Measurements from ENCODE around the gene HIVEP3.
A peak's percentile ranks its signal among the peaks of the same experiment; 100 is the strongest.

The HIVEP3 gene

DNA sequence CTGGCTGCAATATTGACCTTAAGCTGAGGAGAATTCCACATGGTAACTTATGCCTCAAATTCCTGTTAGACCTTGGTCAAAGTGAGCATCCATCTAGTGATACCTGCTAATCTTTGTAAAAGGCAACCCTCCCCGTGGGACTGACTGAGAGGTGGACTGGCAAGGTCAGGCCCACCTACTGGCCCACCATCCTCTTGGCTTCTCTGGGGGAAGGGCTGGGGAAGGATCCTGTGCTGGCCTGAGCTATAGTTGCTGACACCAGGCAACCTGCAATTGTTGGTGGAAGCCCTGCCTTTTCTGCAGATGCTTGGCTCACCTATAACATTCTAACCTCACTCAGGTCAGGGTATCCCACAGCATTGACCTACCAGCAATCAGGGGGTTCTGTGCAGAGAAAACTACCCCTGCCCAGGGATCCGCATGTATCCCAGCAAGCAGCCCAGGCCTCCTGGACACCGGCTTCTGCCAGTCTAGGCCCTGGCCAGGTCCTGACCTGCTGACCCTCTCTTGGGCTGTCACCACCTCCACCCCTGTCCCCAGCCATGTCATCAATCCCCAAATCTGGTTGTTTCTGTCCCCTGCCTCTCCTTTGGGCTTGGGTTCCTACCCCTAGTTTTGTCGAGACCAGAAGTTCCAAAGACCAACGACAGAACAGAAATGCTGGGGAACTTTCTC is 326.1 kb downstream of the HIVEP3 start:
- no peak for DNase-seq

DNA sequence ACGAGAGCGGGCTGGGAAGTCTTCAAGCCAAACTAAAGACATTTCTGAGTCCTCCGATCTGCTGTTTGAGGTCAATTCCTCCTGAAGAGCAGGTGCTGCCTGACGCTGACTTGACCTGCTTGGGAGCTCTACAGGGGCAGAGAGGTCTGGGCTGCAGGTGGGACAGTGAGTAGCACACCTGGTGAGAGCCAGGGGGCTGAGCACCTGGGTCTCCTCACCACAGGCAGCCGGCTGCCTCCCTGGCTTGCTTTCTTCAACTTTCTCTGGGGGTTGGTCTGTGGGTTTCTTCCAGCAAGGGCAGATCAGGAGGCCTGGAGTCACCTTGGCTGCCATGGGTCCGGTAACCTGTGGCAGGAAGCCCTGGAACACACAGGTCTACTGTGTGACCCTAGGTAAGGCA is 326.8 kb downstream of the HIVEP3 start:
- DNase-seq: no peak

DNA sequence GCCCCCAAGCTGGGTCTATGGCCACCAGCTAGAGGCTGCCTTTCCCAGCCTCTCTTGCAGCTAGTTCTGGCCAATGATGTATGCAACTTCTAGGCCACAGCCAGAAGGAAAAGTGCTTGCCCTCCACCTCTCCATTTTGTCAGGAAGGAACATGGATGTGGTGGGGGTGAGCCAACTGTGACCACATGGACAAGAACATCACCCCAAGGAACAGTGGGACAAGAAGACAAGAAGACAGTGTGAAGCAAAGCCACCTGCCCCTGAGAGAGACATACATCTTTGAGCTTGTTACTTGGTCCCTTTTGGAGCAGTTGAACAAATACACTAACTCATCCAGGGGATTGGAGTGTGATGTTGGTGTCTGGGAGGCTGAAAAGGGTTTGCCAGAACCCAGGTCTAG is 328.4 kb downstream of the HIVEP3 start:
- DNase-seq: no peak

DNA sequence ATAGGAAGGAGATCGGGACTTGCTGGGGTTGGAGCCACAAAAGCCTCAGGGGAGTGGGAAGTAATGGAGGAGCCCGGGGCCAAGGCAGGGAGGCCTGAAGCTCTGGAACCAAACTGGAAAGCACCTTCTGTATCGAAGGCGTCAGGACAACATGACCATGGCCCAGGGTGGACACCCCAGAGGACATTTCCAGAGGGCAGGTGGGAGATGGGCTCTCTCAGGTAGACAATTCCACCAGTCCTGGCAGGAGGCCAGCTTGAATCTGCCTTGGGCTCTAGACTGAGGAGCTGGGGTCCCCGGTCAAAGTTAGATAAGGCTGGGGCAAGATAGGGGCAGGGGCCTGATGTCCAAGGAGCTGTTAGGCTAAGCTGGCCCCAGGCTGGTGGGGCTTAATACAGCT is 329.3 kb downstream of the HIVEP3 start:
- no peak for DNase-seq

DNA sequence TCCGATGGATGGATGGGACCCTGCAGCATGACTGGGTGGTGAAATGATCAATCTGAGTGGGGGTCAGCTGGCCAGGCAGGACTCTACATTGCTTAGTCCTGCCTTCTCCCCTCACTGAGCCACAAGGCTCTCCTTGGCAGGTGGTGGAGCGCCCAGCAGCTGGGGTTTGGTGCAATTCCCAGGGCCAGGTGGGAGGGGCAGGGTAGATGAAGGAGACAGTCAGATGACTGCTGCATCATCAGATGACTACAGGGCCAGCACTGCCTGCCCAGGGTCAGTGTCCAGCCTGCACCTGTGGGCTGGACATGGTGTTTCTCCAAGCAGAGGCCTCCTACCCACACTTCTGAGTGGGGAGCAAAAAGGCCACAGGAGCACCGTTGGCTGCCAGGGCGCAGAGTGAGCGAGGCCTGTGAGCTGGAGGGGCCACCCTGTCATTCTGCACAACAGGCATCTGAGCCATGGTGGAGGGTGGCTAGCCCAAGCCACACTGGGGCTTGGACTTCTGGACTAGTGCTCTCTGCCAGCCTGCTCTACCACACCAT is 330.3 kb downstream of the HIVEP3 start:
- no peak for DNase-seq

DNA sequence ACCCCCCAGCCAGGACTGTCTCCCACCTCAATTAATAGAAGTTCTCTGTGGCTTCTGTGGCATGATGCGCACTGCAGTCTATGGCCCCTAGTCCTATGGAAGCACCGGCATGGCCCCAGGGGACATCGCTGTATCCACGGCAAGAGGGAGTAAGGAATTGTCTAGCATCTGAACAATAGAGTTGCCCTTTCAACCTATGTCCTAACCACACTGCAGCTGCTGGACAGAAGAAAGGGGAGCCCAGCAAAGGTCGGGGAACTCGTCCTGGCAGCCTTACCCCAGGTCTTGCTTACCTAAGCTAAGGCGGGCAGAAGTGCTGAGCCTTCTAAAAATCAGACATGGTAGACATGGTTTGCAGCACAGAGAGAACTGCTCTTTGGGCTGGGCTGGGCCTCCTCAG is 330.9 kb downstream of the HIVEP3 start:
- DNase-seq: no peak

DNA sequence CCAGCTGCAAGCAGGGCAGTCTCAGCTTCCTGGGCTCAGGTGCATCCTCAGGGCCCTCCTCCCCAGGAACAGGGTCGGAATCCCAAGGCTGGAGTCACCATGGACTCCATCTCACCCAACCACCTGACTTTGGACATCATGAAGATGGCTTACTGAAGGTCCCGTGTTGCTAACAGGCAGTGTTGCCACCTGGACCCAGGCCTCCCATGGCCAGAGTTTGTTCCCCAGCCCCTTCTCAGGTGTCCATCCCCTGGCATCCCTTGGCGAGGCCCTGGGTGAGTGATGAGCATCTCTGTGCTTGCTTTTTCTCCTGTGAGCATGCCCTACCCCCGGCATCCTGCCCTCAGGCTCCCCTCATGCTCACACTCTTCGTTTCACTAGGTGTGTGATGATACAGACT is 332.5 kb downstream of the HIVEP3 start:
- DNase-seq: no peak

DNA sequence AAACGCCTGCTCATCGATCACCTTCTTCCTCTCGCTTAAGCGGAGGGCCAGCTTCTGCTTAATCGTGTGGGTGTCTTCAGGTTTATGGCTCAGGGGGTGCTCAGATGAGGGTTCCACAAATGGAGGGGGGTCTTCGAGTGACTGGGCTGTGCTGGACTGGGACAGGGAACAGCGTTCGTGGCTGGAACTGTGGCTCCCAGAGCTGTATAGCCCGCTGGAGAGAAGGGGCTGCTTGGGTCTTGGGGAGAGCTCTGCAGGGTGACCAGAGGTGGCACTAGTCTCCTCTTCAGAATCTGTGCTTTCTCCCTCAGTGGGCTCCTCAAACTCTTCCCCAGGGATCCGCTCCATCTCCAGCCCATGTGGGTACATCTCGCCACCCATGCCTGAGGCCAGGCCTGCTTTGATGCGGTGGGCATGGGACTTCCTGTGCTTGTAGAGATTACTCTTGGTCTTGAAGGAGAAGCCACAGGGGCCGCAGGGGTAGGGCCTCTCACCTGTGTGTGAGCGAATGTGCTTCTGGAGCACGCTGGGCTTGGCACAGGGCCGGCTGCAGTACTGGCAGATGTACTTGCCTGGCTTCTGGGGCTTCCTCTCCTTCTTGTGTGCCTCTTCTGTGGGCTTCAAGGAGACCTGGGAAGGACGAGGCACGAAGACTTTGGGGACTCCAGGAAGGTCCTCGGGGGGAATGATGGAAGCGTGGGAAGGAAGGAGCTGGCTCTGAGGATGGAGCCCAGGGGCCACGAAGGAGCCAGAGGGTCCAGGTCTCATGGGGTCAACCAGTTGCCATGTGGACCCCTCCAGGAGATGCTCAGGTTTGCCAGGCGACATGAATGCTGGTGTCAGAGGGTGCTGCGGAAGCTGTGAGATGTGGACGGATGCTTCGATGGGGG is 334.8 kb downstream of the HIVEP3 start:
- no peak for DNase-seq

DNA sequence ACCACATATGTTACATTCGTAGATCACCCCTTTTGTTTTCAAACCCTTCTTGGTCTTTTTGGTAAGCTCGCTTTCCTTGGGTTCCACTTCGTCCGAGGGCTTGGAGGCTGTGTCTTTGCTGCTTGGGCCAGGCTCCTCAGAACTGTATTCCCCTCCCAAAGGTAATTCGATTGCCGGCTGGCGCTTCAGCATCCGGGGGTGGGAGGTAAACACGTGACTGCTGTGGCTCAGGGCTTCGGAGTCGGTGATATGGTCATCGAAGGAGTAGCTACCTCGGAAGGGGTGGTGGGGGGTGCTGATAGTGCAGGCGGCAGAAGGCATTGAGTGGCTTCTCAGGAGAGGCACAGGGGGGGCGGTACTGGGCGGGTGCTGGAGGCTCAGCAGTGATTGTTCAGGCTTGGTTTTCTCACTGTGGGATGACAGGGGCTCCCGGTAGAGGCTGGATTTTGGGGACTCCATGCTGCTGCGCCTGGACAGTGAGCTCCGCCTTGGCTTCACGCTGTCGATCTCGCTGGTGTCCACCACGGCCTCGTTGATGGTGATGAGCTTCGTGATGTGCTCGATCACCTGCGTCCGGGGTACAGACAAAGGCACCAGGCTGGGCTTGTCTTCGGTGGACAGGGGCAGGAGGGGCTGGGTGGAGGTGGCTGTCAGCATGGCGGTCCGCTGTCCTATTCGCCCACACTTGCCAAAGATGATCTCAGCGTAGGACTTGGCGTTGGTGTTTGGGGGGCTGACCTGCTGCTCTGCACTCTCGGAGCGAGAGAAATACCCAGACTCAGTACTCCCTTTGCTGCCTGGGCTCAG is 335.7 kb downstream of the HIVEP3 start:
- no peak for DNase-seq

DNA sequence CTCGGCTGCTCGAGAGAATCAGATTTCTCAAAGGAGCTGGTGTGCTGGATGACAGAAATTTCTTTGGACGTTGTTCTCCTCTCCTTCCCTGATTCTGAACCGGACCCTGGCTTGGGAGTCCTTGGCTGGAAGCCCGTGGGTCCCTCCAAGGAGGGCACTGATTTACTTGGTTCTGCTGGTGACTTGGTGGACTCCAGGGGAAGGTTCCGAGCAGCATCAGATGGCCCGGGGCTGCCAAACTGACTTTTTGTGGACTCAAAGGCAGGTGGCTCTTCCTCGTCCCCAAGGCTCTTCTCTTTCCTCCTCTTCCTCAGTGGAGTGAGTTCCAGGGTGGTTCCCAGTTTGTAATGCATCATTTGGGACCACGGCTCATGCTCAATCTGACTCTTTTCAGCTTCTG is 336.4 kb downstream of the HIVEP3 start:
- no peak for DNase-seq

DNA sequence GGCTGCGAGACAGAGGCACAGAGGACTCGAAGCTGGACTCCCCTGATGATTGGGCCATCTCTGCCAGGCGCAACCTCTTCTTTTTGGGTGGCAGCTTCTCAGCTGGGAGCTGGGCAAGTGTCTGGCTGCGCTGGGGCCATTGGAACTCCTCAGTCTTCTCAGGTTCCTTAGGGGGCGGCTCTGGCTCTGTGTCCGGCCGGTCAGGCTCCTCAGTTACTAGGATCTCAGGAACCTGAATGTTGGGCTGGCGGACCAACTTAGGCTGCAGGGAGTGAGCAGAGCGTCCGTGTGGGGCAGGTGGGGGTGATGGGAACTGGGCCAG is 336.8 kb downstream of the HIVEP3 start:
- DNase-seq: no peak

DNA sequence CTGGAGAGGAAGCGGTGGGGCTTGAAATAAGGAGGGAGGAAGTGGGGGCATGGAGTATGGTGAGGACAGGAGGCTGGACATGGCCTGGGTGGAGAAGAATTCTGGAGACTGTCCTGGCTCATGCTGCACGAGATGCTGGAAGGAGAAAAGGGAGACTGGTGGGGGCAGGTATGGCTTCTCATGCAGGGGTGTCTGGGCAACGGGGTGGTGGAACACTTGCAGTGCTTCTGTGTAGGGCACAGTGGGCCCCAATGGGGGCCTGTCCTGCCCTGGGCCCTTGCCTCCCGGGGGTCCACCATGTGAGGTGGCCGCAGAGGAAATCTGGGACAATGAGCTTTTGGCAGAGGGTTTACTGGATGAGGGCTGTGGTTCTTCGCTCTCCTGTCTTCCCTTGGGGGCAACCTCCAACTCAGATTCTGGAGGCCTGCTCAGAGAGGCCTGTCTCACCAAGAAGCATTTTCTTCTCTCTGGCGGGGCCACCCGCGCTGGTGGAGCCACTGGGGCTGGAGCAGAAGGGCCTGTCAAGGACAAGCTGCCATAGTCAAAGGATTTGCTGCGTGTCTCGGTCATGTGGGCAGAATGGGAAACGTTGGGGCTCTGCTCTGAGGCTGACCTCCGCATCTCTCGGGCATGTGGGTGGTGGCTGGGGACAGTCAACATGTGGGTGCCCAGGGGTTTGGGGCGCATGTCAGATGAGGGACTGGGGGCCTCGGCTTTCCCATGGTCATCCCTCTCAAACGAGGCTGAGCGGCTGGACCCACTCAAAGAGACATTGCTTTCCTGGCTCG is 337.3 kb downstream of the HIVEP3 start:
- DNase-seq: no peak

DNA sequence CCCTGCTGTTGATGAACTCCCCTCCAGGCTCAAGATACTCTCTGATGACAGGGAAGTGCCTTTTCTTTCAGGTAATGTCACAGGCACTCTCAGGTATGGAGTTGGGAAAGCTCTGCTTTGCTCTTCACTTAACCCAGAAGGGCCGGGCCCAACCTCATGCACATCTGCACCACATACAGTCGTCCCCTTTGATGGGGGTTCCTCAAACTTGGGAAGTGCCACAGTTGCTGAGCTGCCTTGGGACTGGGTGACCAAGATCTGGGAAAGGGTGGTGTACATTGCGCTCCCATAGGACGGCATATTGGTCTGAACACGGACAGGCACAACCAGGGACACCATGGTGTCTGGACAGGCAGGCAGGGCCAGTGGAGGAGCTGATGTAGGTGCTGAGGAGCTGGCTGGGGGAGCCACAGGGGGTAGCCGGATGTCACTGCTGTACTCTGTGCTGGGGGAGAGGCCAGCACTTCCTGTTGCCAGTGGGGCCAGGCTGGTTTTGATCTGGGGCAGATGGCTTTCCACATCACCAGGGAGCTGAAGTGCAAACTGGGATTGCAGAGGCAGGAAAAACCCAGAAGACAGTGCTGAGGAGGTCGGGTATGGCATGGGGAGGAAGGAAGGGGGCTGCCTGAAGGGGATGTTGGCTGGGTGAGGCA is 338.1 kb downstream of the HIVEP3 start:
- no peak for DNase-seq

DNA sequence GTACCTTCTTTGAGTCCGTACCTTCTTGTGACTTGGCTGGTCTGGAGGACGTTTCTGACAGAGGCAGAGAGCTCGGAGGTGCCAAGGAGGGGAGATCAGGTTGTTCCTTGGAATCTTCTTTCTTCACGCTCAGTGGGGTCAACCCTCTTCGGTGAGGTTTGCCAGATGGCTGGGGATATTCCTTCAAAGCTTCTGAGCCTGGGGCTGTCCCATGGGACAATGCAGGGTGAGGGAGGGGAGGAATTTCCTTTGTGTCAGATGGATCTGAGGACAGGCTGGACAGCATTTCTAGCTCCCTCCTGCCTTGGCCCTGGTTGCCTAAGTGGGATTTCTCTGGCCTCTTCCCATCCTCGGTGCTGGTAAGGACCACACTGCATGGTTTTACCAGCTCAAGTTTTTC is 338.7 kb downstream of the HIVEP3 start:
- no peak for DNase-seq

DNA sequence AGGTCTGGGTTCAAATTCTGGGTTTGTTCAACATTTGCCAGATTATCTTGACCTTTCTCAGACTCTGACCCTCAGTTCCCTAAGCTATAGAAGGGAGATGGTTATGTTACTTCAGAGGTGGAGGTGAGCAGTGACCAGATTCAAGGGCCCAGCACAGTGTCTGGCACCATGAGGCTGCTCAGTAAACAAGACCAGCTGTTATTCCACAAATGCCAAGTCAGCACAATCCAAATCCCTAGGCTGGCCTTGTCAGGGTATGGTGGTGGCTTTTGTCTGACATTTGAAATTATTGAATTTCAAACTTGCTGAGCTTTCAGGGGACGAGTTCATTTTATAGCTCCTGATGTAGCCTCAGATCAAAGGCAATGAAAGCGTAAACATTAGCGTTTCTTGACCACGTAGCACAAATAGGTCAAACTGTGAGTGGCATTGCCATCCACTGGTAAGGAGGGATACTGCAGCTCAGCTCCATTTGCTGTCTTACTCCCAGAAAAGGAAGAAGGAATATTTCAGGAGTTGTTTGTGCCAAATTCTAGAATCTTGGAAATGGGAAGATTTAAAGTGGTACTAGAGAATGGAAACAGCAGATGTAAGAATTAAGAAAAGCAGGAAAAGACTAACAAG is 339.9 kb downstream of the HIVEP3 start:
- peak; percentile 11 for DNase-seq

DNA sequence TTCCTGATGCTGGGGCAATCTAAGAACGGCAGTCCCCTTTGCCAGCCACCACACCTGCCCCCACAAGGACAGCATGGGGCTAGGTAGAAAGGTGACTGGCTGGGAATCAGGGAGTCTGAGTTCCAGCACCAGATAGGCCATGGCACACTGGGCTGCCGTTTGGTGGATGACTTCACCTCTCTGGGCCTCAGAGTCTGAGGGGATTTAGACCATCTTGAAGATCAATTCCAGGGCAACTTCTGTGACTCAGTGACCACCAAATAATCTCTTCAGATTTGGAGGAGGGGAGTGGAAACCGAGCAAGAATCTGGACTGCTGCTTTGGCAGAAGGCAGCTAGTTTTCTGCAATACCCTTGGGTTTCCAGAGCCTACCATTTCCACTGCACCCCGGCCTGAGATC is 342.1 kb downstream of the HIVEP3 start:
- no peak for DNase-seq

DNA sequence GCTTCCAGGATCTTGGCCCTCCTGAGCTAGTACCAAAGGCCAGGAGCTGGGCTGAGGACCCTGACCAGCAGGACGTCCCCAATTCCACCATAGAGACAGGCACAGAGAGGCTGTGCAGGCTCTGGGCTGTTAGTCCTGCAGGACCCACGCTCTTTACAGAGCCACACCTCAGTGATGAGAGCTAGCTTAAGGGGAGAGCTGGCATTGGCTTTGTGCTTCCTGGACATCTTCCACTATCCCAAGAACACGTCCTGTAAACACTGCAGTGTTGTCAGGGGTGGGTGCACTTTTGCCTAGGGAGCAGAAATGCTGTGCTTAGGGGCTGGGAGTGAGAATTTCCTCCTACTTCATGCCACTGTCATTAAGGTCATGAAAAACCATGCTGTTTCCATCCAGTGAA is 342.5 kb downstream of the HIVEP3 start:
- no peak for DNase-seq

DNA sequence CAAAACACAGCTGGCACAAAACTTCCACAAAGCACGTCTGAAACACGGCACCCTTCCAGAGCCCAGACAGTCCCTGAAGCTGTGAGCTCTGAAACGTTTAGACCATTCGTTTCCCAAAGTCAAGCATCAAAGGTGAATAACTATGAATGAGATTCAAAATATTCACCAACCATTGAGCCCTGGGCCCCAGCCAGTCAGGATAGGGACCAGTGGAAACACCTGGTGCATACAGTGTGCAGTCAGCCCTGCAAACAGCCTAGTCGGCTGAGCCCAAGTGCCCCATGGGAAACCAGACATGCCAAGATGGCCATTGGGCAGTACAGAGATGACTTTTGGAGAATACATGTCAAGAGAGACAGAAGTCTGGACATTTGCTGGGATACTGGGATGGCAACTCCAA is 343.9 kb downstream of the HIVEP3 start:
- DNase-seq: no peak

DNA sequence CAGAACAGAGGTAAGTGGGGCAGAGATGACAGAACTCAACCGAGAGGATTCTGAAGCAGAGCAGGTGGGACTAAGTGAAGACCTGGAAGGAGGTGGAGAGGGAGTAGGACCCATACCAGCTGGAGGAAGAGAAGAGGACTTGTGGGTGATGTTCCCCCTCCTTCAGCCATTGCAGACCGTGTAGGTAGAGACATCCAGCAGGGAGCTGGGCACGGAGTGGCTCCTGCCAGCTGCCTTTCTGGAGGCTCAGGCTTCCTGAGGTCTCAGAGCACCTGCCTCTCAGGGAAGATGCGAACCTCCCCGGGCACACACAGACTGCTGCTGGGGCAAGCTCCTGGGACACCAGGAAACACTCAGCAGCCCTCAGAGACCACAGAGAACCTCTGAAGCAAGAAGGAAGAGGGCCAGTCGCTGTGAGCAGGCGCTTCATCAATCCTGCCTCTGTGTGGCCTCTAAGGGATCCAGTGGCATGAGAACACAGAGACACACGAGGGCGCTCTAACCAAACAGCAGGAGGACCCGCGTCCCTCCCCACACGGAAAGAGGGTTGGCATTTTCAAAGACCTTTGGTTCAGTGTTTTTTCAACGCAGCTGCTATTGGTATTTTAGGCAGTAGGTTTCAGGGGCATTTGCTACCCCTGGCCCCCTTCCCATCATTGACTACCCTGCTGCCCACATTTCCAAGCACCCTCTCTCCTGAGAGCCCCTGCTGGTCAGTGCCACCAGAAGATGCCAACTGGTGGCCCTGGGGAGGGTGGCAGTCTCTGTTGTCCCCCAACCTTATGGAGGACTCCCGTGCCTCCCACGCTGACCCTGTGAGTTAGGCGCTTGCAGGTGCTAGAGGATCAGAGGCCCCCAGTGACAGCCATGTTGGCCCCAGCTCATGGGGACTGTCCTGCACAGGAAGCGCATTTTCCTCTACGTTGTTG is 344.7 kb downstream of the HIVEP3 start:
- DNase-seq: peak; percentile 74

DNA sequence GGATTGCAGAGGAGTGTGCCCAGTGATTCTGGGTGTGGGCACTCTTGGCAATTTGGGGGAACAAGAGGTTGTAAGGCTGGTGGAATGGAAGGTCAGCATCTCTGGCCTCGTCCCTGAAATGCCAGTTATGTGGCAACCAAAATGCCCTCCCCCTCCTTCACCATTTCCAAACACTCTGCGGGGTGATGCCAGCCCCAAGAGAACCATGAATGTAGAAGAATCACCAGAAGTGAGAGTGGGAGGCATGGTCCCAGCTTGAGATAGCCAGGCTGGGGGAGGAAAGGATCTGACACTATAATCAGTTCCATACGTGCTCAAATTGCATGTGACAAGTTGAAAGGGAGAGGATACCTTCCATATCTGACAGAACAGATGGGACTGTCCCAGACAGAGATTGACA is 345.5 kb downstream of the HIVEP3 start:
- no peak for DNase-seq

DNA sequence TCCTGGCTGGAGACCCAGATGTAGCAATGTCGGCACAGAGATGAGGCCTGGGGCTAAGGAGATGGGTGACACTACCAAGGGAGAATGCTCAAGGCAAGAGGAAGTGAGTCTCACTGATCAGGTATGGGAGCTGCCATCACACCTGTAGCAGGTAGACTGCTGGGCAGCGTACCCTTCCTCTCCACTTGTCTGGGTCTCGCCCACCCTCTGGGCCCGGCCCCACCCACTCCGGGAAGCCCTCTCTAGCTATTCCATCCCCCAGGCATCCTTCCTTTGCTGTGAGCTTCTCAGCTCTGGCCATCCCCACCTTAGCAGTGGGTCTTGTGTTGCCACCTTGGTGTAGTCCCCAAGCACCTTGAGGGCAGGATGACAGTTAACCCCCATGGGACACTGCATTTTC is 346.5 kb downstream of the HIVEP3 start:
- no peak for DNase-seq
